Activated CD8-positive, alpha-beta T cell treated with anti-CD3 and anti-CD28 coated beads, Interleukin-2, amount 10 ng/mL, durations not matched to agents 7 days and 5 days (primary cell): ENCODE measurements around the gene SF3B6. TPM values are rescaled to one million over a fixed set of nuclear protein-coding genes. Genes with fewer than 3 reads are reported as not detected.
"Not testable (repeated sequence)": the region's sequence is repeated elsewhere in the genome, so short reads cannot be mapped to it uniquely, and the experiment has no call there.

ENCODE experiments used
- ATAC-seq: fragments of 150-1000 bp; cut with Tn5 transposase; one replicate; pipeline ENCODE4 v1.10.0; 2021; ENCODE audit warnings: moderate library complexity
- CTCF ChIA-PET: fragments of 350-600 bp; sonication (Branson Sonifier 250); formaldehyde crosslinking; loops from one replicate; lab custom pipeline; 2021; ENCODE audit warnings: antibody characterized with exemption; lab: Charles Lee
- POLR2A ChIA-PET: fragments of 350-600 bp; sonication (Branson Sonifier 250); formaldehyde crosslinking; loops from one replicate; lab custom pipeline; 2021; ENCODE audit warnings: antibody characterized with exemption; lab: Charles Lee
- DNase-seq: peaks from one replicate; pipeline ENCODE4 v3.0.0-alpha.2; 2020
- H3K27ac Mint-ChIP-seq: one replicate; pipeline ENCODE4 v1.8.0; 2021; ENCODE audit warnings: mild to moderate bottlenecking, mixed read lengths
- H3K27me3 Mint-ChIP-seq: one replicate; pipeline ENCODE4 v1.8.0; 2021; ENCODE audit warnings: low read depth, mixed read lengths
- H3K36me3 Mint-ChIP-seq: one replicate; pipeline ENCODE4 v1.8.0; 2021; ENCODE audit warnings: low read depth, mixed read lengths
- H3K4me1 Mint-ChIP-seq: one replicate; pipeline ENCODE4 v1.8.0; 2021; ENCODE audit warnings: low read depth, mixed read lengths
- H3K4me3 Mint-ChIP-seq: one replicate; pipeline ENCODE4 v1.8.0; 2021; ENCODE audit warnings: mild to moderate bottlenecking, mixed read lengths
- H3K9me3 Mint-ChIP-seq: one replicate; pipeline ENCODE4 v1.8.0; 2022; ENCODE audit warnings: mixed read lengths; ENCODE audit not compliant: insufficient read depth
- total RNA-seq, 2 experiments: library from RNA; stranded (reverse); gene quantifications; one replicate each; pipeline ENCODE4 v1.2.3, GENCODE V29; 2021

Gene SF3B6
- total RNA-seq, 2 experiments from 2014 or later, result 94.6 to 96.2 TPM

GRCh38 chr2:24110660-24111303, 34.7 kb upstream of the SF3B6 start:
- no peak for DNase-seq
- H3K27me3 Mint-ChIP-seq, result peaks cover 6% of the 10 kb centered on the region
- no peak overlapping the region for H3K27ac Mint-ChIP-seq
- no peaks in the 10 kb centered on the region for H3K4me1 Mint-ChIP-seq
- CTCF ChIA-PET, result interaction anchor here (0.6 to 0.9 kb wide), 2 partner anchors 26 to 383 kb away, joined by 4 read pairs; partner anchors contain the start of gene TP53I3
- H3K4me3 Mint-ChIP-seq, result no peak overlapping the region
- H3K36me3 Mint-ChIP-seq, result peaks cover 2% of the 10 kb centered on the region
- H3K9me3 Mint-ChIP-seq, result peaks cover 17% of the 10 kb centered on the region
- POLR2A ChIA-PET, result interaction anchor here (1.0 kb wide), 1 partner anchor 12 kb away, joined by 3 read pairs; no protein-coding TSS in a partner anchor
- no peak for ATAC-seq

GRCh38 chr2:24109431-24109830, 33.3 kb upstream of the SF3B6 start:
- H3K36me3 Mint-ChIP-seq, ATAC-seq, DNase-seq, CTCF ChIA-PET, H3K27me3 Mint-ChIP-seq, H3K27ac Mint-ChIP-seq, POLR2A ChIA-PET, H3K4me1 Mint-ChIP-seq, H3K4me3 Mint-ChIP-seq: not testable (repeated sequence)
- H3K9me3 Mint-ChIP-seq, result peaks cover 22% of the 10 kb centered on the region

- Mint-ChIP-seq H3K27ac (no peak overlapping the region), H3K36me3 (peaks cover 5% of the 10 kb centered on the region), H3K9me3 (peaks cover 22% of the 10 kb centered on the region), H3K4me1 (no peaks in the 10 kb centered on the region), H3K4me3 (no peak overlapping the region), H3K27me3 (peaks cover 6% of the 10 kb centered on the region)
- DNase-seq (no peak), ATAC-seq (no peak)
- ChIA-PET POLR2A (no interaction called here), CTCF (no interaction called here)
Measured at GRCh38 chr2:24107336-24107735, 31.2 kb upstream of the SF3B6 start.

- DNase-seq (no peak), ATAC-seq (no peak)
- no peaks in the 10 kb centered on the region for H3K4me1 Mint-ChIP-seq
- peaks cover 5% of the 10 kb centered on the region for H3K36me3 Mint-ChIP-seq
- ChIA-PET POLR2A (no interaction called here), CTCF (no interaction called here)
- H3K27ac Mint-ChIP-seq, result no peak overlapping the region
- H3K9me3 Mint-ChIP-seq, result peaks cover 22% of the 10 kb centered on the region
- no peak overlapping the region for H3K4me3 Mint-ChIP-seq
- H3K27me3 Mint-ChIP-seq, result peaks cover 6% of the 10 kb centered on the region
Measured at GRCh38 chr2:24106786-24107185, 30.7 kb upstream of the SF3B6 start.

- DNase-seq, result no peak
- POLR2A ChIA-PET, result no interaction called here
- Mint-ChIP-seq H3K4me1 (no peaks in the 10 kb centered on the region), H3K36me3 (peaks cover 5% of the 10 kb centered on the region), H3K27ac (no peak overlapping the region), H3K27me3 (peaks cover 6% of the 10 kb centered on the region), H3K4me3 (no peak overlapping the region), H3K9me3 (peaks cover 22% of the 10 kb centered on the region)
- CTCF ChIA-PET, result interaction anchor here (1.3 kb wide), 1 partner anchor 23 kb away, joined by 5 read pairs; no protein-coding TSS in a partner anchor
- ATAC-seq, result no peak
Measured at GRCh38 chr2:24105816-24106215, 29.7 kb upstream of the SF3B6 start.

- H3K4me3 Mint-ChIP-seq, result no peak overlapping the region
- ATAC-seq (no peak), DNase-seq (no peak)
- H3K36me3 Mint-ChIP-seq, result peaks cover 5% of the 10 kb centered on the region
- H3K9me3 Mint-ChIP-seq, result peaks cover 22% of the 10 kb centered on the region
- ChIA-PET CTCF (interaction anchor here (1.3 kb wide), 1 partner anchor 22 kb away, joined by 5 read pairs; no protein-coding TSS in a partner anchor), POLR2A (no interaction called here)
- H3K27ac Mint-ChIP-seq, result no peak overlapping the region
- H3K4me1 Mint-ChIP-seq, result no peaks in the 10 kb centered on the region
- H3K27me3 Mint-ChIP-seq, result peaks cover 6% of the 10 kb centered on the region
Measured at GRCh38 chr2:24104906-24105305, 28.8 kb upstream of the SF3B6 start.

- no peaks in the 10 kb centered on the region for H3K4me1 Mint-ChIP-seq
- H3K9me3 Mint-ChIP-seq, result peaks cover 22% of the 10 kb centered on the region
- DNase-seq (no peak), ATAC-seq (no peak)
- POLR2A ChIA-PET, result no interaction called here
- H3K27ac Mint-ChIP-seq, result no peak overlapping the region
- H3K4me3 Mint-ChIP-seq, result no peak overlapping the region
- H3K36me3 Mint-ChIP-seq, result peaks cover 5% of the 10 kb centered on the region
- peaks cover 6% of the 10 kb centered on the region for H3K27me3 Mint-ChIP-seq
- CTCF ChIA-PET, result no interaction called here
Measured at GRCh38 chr2:24104110-24104650, 28.1 kb upstream of the SF3B6 start.

GRCh38 chr2:24102677-24103076, 26.6 kb upstream of the SF3B6 start:
- ATAC-seq (no peak), DNase-seq (no peak)
- Mint-ChIP-seq H3K27ac (no peak overlapping the region), H3K9me3 (peaks cover 19% of the 10 kb centered on the region), H3K4me1 (no peaks in the 10 kb centered on the region), H3K27me3 (peaks cover 5% of the 10 kb centered on the region), H3K36me3 (peaks cover 3% of the 10 kb centered on the region), H3K4me3 (no peak overlapping the region)
- ChIA-PET POLR2A (no interaction called here), CTCF (interaction anchor here (1.3 to 2.0 kb wide), 2 partner anchors 18 to 20 kb away, joined by 3 to 4 read pairs; partner anchors contain the start of gene TP53I3)

- ChIA-PET CTCF (interaction anchor here (2.0 kb wide), 1 partner anchor 17 kb away, joined by 4 read pairs; the partner anchor contains the start of gene TP53I3), POLR2A (no interaction called here)
- H3K4me1 Mint-ChIP-seq, result no peaks in the 10 kb centered on the region
Measured at GRCh38 chr2:24101992-24102391, 25.9 kb upstream of the SF3B6 start.

GRCh38 chr2:24100732-24101131, 24.6 kb upstream of the SF3B6 start:
- H3K4me1 Mint-ChIP-seq, H3K36me3 Mint-ChIP-seq, POLR2A ChIA-PET, DNase-seq, CTCF ChIA-PET, ATAC-seq, H3K9me3 Mint-ChIP-seq, H3K27ac Mint-ChIP-seq, H3K27me3 Mint-ChIP-seq, H3K4me3 Mint-ChIP-seq: not testable (repeated sequence)

More at GRCh38 chr2:24101992-24102391, 25.9 kb upstream of the SF3B6 start:
- ATAC-seq, result no peak
- peaks cover 3% of the 10 kb centered on the region for H3K36me3 Mint-ChIP-seq
- H3K9me3 Mint-ChIP-seq, result peaks cover 14% of the 10 kb centered on the region
- no peak overlapping the region for H3K4me3 Mint-ChIP-seq
- H3K27ac Mint-ChIP-seq, result no peak overlapping the region
- no peaks in the 10 kb centered on the region for H3K27me3 Mint-ChIP-seq
- no peak for DNase-seq

- CTCF ChIA-PET, result interaction anchor here (0.7 kb wide), 1 partner anchor 10 kb away, joined by 3 read pairs; the partner anchor contains the start of gene TP53I3
- ATAC-seq, H3K9me3 Mint-ChIP-seq, H3K36me3 Mint-ChIP-seq, H3K27ac Mint-ChIP-seq, POLR2A ChIA-PET, H3K27me3 Mint-ChIP-seq, H3K4me1 Mint-ChIP-seq, DNase-seq, H3K4me3 Mint-ChIP-seq: not testable (repeated sequence)
Measured at GRCh38 chr2:24095171-24095677, 19.1 kb upstream of the SF3B6 start.

DNA sequence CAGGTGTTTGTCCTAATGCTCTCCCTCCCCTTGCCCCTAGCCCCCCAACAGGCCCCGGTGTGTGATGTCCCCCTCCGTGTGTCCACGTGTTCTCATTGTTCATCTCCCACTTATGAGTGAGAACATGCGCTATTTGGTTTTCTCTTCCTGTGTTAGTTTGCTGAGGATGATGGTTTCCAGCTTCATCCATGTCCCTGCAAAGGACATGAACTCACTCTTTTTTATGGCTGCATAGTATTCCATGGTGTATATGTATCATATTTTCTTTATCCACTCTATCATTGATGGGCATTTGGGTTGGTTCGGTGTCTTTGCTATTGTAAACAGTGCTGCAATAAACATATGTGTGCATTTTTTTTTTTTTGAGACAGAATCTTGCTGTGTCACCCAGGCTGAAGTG, 17.1 kb upstream of the SF3B6 start:
- DNase-seq, CTCF ChIA-PET, H3K4me1 Mint-ChIP-seq, H3K4me3 Mint-ChIP-seq, ATAC-seq, H3K27me3 Mint-ChIP-seq, H3K27ac Mint-ChIP-seq, POLR2A ChIA-PET, H3K9me3 Mint-ChIP-seq, H3K36me3 Mint-ChIP-seq: not testable (repeated sequence)
